NCI-H510A treated with DMSO at 0.1 percent for 48 hours (cell line): Measurements from ENCODE around the gene CACNA1E.
A peak's percentile ranks its signal among the peaks of the same experiment; 100 is the strongest.

ENCODE experiments used
- DNase-seq: peaks from one replicate; lab custom pipeline; 2025; lab: John Stamatoyannopoulos, UW

Gene CACNA1E

GRCh38 chr1:181637998-181638397, 154.7 kb downstream of the CACNA1E start:
- DNase-seq, result no peak

GRCh38 chr1:181640956-181641355, 157.6 kb downstream of the CACNA1E start:
- DNase-seq, result peak; percentile 71

GRCh38 chr1:181643631-181644030, 160.3 kb downstream of the CACNA1E start:
- DNase-seq, result no peak

GRCh38 chr1:181645171-181645570, 161.9 kb downstream of the CACNA1E start:
- DNase-seq, result no peak

GRCh38 chr1:181646710-181647109, 163.4 kb downstream of the CACNA1E start:
- no peak for DNase-seq

GRCh38 chr1:181647314-181648035, 164.2 kb downstream of the CACNA1E start:
- DNase-seq, result no peak

- DNase-seq, result no peak
These were observed 168.0 kb downstream of the CACNA1E start for GRCh38 chr1:181651276-181651675.

- DNase-seq, result no peak
These were observed 172.4 kb downstream of the CACNA1E start for GRCh38 chr1:181655756-181656155.

GRCh38 chr1:181656491-181656890, 173.2 kb downstream of the CACNA1E start:
- DNase-seq, result no peak

- DNase-seq, result no peak
These were observed 175.3 kb downstream of the CACNA1E start for GRCh38 chr1:181658581-181658980.

- DNase-seq, result no peak
These were observed 176.1 kb downstream of the CACNA1E start for GRCh38 chr1:181659321-181659957.

- no peak for DNase-seq
These were observed 177.3 kb downstream of the CACNA1E start for GRCh38 chr1:181660621-181661020.

GRCh38 chr1:181661569-181661968, 178.3 kb downstream of the CACNA1E start:
- no peak for DNase-seq

- no peak for DNase-seq
These were observed 179.3 kb downstream of the CACNA1E start for GRCh38 chr1:181662606-181663005.

GRCh38 chr1:181664543-181664942, 181.2 kb downstream of the CACNA1E start:
- DNase-seq, result no peak

GRCh38 chr1:181669246-181669645, 185.9 kb downstream of the CACNA1E start:
- no peak for DNase-seq

- DNase-seq, result peak; percentile 12
These were observed 191.3 kb downstream of the CACNA1E start for GRCh38 chr1:181674617-181675016.

- no peak for DNase-seq
These were observed 192.0 kb downstream of the CACNA1E start for GRCh38 chr1:181675091-181675917.

- DNase-seq, result no peak
These were observed 192.5 kb downstream of the CACNA1E start for GRCh38 chr1:181675918-181676190.

GRCh38 chr1:181676269-181676668, 193.0 kb downstream of the CACNA1E start:
- DNase-seq, result peak; percentile 57

GRCh38 chr1:181680332-181680731, 197.0 kb downstream of the CACNA1E start:
- DNase-seq, result no peak

GRCh38 chr1:181680871-181681270, 197.6 kb downstream of the CACNA1E start:
- DNase-seq, result no peak

- DNase-seq, result no peak
These were observed 201.9 kb downstream of the CACNA1E start for GRCh38 chr1:181685211-181685610.
